ENCODE measurements around the gene ALK.
"Not testable (repeated sequence)": the region's sequence is repeated elsewhere in the genome, so short reads cannot be mapped to it uniquely, and the experiment has no call there.

Gene ALK

GRCh38 chr2:29249666-29250253 lies 671.6 kb downstream of the ALK start:
- H3K27ac ChIP-seq, result no peak overlapping the region
- TF ChIP-seq CTCF (IDR thresholded peaks at IDR 0.05), result no peak
- no peak for DNase-seq (ENCODE audit: low spot score)
- H3K4me3 ChIP-seq, result no peak overlapping the region

- no peak for DNase-seq (ENCODE audit: low spot score)
- no peak overlapping the region for H3K4me3 ChIP-seq
- no peak overlapping the region for H3K27ac ChIP-seq
- TF ChIP-seq CTCF (IDR thresholded peaks at IDR 0.05), result no peak
These were observed 674.0 kb downstream of the ALK start for GRCh38 chr2:29247336-29247914.

GRCh38 chr2:29246383-29247300 lies 674.7 kb downstream of the ALK start:
- no peak for DNase-seq (ENCODE audit: low spot score)
- no peak overlapping the region for H3K4me3 ChIP-seq
- TF ChIP-seq CTCF (IDR thresholded peaks at IDR 0.05), result no peak
- H3K27ac ChIP-seq, result no peak overlapping the region

- no peak for DNase-seq (ENCODE audit: low spot score)
- Histone ChIP-seq H3K4me3 (no peak overlapping the region), H3K27ac (no peak overlapping the region)
- TF ChIP-seq CTCF (IDR thresholded peaks at IDR 0.05), result no peak
These were observed 675.5 kb downstream of the ALK start for GRCh38 chr2:29245742-29246382.

- not testable (repeated sequence) for H3K4me3 ChIP-seq; DNase-seq (ENCODE audit: low spot score); H3K27ac ChIP-seq
These were observed 676.2 kb downstream of the ALK start for GRCh38 chr2:29245035-29245741.

- no peak for DNase-seq (ENCODE audit: low spot score)
- Histone ChIP-seq H3K4me3 (no peak overlapping the region), H3K27ac (no peak overlapping the region)
- no peak for TF ChIP-seq CTCF (IDR thresholded peaks at IDR 0.05)
These were observed 678.6 kb downstream of the ALK start for GRCh38 chr2:29242621-29243375.
